GM18951 (cell line): ENCODE data around the gene CRYGN.

Experiments used
- POLR2A ChIP-seq: IDR thresholded peaks from 4 replicates; pipeline ENCODE4 v1.6.1; 2011; ENCODE audit warnings: mild to moderate bottlenecking; ENCODE audit not compliant: insufficient read length, insufficient read depth; ENCODE audit errors: extremely low read depth
- in situ Hi-C: fragments of 300-500 bp; cut with MboI; formaldehyde crosslinking; loops from one replicate; pipeline ENCODE4 v1.12.0; 2022; ENCODE audit warnings: low sequenced_read_pairs, mixed read lengths, inconsistent platforms; ENCODE audit not compliant: unreplicated experiment

CRYGN gene

GRCh38 chr7:151388007-151388297 lies 52.0 kb downstream of the CRYGN start:
- in situ Hi-C loops = no loop called here

GRCh38 chr7:151387161-151388006 lies 52.6 kb downstream of the CRYGN start:
- no peak for TF ChIP-seq POLR2A
- in situ Hi-C loops = no loop called here

More at GRCh38 chr7:151388007-151388297, 52.0 kb downstream of the CRYGN start:
- no peak for TF ChIP-seq POLR2A

GRCh38 chr7:151386301-151387160 lies 53.4 kb downstream of the CRYGN start:
- no peak for TF ChIP-seq POLR2A
- in situ Hi-C loops = no loop called here

- in situ Hi-C loops = no loop called here
Measured at GRCh38 chr7:151385626-151386300, 54.2 kb downstream of the CRYGN start.

GRCh38 chr7:151384776-151385625 lies 54.9 kb downstream of the CRYGN start:
- TF ChIP-seq POLR2A = no peak
- in situ Hi-C loops = no loop called here

More at GRCh38 chr7:151385626-151386300, 54.2 kb downstream of the CRYGN start:
- no peak for TF ChIP-seq POLR2A

- in situ Hi-C loops = no loop called here
- no peak for TF ChIP-seq POLR2A
Measured at GRCh38 chr7:151384352-151384697, 55.6 kb downstream of the CRYGN start.

- no peak for TF ChIP-seq POLR2A
- in situ Hi-C loops = no loop called here
Measured at GRCh38 chr7:151383638-151384351, 56.1 kb downstream of the CRYGN start.

GRCh38 chr7:151382079-151382885 lies 57.7 kb downstream of the CRYGN start:
- no peak for TF ChIP-seq POLR2A
- in situ Hi-C loops = no loop called here

GRCh38 chr7:151381348-151382078 lies 58.4 kb downstream of the CRYGN start:
- in situ Hi-C loops = no loop called here
- no peak for TF ChIP-seq POLR2A

- in situ Hi-C loops = no loop called here
- no peak for TF ChIP-seq POLR2A
Measured at GRCh38 chr7:151381098-151381347, 58.9 kb downstream of the CRYGN start.

GRCh38 chr7:151380199-151381097 lies 59.5 kb downstream of the CRYGN start:
- TF ChIP-seq POLR2A = no peak
- in situ Hi-C loops = no loop called here
